NCI-H1417 treated with DMSO at 0.1 percent for 48 hours (cell line): ENCODE data around the gene SFTPD.

ENCODE experiments used
- DNase-seq: peaks from one replicate; lab custom pipeline; 2025; lab: John Stamatoyannopoulos, UW

The SFTPD gene

GRCh38 chr10:79944428-79945395 lies 4.2 kb downstream of the SFTPD start:
- no peak for DNase-seq

DNA sequence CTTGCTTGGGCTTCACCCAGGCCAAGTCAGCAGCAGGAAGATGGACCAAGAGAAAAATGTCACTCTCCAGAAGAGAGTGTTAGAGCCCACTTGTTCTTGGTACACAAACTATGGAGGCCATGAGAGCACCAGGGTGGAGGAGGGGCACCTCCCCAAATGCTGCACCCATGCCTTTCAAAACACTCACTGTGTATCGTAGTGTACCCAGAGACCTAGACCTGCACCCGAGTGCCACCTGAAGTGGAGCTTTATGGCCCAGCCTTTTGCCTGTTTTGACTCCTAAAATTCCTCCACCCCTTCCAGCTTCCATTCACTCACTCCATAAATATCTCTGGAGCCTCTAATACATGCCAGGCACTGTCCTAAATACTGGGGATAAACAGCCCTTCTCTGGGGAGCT lies 5.0 kb downstream of the SFTPD start:
- DNase-seq, result no peak

DNA sequence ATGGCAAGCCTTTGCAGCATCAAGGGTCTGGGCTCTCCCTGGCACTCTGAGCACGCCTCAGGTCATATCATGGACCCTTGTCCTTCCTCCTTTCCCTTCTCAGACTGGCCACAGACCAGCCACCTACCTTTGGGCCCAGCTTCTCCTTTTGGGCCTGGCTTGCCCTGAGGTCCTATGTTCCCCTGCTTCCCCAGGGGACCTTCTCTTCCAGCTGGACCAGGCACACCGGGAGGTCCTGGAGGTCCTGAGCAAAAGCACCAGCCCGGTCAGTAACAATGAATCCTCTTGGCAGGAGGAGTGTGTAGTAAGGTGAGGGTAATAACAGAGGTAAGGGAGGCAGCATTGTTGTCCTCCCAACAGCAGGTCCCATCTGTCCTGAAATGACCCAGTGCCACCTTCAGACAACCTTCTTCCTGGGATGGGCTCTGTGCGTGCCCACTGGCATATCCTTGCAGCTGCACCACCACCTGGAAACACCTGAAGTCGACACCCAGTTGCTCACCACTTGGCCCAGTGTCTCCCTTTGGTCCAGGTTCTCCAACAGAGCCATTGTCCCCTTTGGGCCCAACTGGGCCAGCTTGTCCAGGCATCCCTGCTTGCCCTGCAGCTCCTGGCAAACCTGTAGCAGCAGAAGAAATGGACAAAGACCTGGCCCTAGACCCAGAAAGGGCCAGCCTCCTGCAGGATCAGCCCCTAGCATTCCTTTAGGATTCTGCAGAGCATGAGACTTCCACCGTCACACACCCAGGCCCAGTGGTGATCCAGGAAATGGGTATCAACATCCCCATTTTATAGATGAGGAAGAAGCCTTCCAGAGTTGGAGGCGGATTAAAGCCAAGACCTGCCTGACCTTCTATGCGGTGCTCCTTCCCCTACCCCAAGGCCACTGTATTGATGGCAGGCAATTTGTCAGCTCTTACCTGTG lies 6.4 kb downstream of the SFTPD start:
- no peak for DNase-seq

DNA sequence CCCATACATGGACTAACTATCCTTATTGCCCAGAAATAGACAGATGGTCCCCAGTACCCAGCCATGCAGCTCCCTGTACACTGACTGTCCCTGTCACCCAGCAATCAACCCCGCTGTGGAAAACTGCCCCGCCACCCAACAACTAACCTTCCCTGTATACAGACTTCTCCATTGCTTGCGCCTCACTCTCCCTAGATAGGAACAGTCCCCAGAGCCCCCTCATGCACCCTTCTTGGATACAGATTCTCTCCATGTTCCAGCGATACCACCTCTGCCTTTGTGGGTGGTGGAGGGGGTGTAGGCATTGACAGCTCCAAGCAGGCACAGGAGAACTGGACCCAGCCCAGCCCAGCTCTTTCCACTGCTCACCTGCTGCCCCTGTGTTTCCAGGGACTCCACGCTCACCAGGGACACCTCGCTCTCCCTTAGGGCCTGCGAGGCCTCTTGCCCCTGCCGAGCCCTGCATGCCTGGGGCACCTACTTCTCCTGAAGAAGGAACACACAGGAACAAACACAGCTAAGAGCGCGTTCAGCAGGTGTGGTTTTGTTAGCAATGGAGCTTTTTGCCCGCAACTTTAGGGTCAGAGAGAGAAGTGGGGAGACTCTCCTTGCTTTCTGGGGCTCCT lies 7.2 kb downstream of the SFTPD start:
- no peak for DNase-seq

- DNase-seq, result no peak
These were observed 7.8 kb downstream of the SFTPD start for GRCh38 chr10:79941146-79941545.

- DNase-seq, result no peak
These were observed 8.5 kb downstream of the SFTPD start for GRCh38 chr10:79940431-79940830.

DNA sequence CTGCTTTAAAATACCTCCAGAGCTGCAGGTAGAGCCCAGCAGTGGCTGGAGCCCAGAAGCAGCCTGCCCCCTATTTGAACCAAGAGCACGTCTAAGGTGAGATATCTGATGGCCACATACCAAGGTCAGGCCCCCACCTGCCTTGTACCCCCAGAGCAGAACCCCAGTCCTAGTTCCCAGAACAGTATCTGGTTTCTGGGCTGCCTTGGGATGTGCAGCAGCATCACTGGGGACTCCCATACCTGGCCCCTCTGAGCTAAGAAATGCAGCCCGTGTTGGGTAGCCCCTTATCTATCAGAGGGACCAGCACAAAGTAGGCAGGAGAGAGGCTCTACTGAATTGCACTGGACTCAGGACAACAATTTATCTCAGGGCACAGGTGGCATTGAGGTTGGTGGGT lies 8.9 kb downstream of the SFTPD start:
- no peak for DNase-seq

DNA sequence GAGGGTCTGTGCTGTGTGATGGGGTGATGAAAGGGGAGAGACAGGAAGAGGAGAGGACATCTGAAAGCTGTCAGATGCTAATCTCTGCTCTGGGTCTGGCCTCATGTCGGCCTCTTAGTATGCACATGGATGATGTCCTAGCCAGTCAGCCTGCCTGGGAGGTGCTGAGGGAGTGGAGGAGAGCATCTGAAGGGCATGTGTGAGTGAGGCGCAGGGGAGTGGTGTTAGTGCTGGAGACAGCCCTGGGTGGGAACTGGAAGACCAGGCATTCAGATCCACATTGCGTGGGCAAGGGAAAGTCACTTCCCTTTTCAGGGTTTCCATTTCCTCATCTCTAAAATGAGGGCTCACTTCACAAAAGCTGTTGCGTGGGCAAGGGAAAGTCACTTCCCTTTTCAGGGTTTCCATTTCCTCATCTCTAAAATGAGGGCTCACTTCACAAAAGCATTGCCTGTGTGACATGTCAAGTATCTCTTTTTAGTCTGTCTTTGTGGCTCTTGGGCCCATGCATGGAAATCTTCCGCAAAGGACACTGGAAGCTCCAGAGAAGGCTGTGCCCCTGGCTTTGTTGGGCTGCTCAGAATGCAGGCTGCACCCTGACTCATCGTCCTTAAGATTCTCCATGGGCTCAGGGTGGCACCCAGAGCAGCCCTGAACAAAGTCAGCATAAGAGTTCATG lies 10.0 kb downstream of the SFTPD start:
- DNase-seq, result no peak

GRCh38 chr10:79937701-79938151 lies 11.2 kb downstream of the SFTPD start:
- no peak for DNase-seq

GRCh38 chr10:79936625-79937615 lies 12.0 kb downstream of the SFTPD start:
- no peak for DNase-seq

DNA sequence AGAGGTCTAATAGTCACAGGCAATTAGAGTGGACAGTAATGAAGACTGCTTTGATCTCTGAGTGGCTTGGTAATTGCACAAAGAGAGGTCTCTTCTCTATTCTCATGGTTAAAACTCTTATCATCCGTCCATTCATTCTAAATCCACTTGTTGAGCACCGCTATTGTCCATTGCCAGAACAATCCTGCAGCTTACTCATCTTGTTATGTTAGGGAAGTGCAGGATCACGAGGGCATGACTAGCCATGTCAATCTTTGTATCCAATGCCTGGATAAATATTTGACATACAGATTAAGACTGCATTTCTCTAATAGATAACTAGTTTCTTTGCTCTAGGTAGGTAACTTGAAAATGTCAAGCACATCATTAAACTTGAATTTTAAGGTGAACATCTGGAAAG lies 14.9 kb downstream of the SFTPD start:
- no peak for DNase-seq

GRCh38 chr10:79932841-79933379 lies 16.0 kb downstream of the SFTPD start:
- DNase-seq, result no peak

DNA sequence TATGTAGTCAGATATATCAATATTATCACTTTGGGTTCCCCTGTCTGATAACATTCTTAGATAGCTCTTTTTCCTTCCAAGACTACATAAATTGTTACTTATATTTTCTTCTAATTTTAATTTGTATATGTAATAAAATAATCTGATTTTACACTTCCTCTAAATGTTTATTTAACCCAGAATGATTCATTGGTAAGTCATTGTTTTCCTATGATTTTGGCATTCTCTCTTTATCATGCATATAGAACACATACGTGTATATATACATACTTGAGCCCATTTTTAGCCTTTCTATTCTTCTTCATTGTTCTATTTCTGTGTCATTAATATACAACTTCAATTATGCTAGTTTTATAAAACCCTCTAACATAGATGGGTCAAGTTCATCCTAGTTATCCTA lies 16.6 kb downstream of the SFTPD start:
- no peak for DNase-seq

- DNase-seq, result no peak
These were observed 18.2 kb downstream of the SFTPD start for GRCh38 chr10:79930751-79931150.

GRCh38 chr10:79930267-79930666 lies 18.6 kb downstream of the SFTPD start:
- no peak for DNase-seq

DNA sequence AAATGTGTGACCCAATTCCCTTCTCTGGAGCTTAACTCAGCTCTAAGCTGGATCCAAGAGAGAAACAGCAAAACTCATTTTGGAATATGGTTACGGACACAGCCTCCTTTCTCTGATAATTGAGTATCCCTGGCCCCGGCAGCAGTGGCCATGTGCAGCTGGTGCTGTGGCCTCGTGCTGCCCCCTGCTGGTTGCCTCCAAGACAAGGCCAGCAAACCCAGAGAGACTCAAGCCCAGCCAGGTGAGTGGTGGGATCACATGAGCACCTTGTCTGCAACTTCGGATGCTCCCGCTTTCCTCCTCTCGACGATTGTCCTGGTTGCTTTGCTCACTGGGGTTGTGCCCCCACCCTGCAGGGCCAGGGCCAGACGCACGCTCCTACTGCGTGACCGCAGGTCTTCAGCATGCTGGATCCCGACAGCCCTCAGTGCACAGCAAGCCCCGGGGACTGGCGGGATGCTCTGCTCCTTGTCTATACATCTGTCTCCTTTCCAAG lies 19.4 kb downstream of the SFTPD start:
- DNase-seq, result no peak

DNA sequence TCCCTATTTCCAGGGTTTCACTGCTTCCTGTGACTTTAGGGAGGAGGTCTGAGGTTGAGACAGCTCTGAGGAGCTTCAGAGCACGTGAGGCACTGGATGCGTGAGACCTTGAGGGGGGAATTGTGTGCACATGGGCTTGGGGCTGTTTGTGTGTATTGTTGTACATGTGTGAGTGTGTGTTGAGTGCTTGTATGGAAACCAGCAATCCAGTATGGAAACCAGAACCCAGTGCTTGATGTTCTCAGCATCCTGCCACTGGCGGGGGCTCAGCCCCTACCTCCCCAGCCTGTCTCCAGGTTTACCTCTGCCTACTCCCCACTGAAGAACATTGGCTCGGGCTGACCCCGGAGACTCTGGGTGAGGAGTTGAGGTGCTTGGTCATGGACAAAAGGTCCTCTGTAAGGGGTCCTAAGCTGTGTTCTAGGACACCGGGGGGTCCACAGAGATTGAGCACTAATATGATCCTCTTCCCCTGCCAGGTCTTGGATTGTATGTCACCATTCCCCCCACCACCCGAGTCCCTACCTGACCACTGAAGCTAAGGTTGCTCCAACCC lies 20.8 kb downstream of the SFTPD start:
- DNase-seq, result no peak

- DNase-seq, result no peak
These were observed 21.6 kb downstream of the SFTPD start for GRCh38 chr10:79927111-79927828.

DNA sequence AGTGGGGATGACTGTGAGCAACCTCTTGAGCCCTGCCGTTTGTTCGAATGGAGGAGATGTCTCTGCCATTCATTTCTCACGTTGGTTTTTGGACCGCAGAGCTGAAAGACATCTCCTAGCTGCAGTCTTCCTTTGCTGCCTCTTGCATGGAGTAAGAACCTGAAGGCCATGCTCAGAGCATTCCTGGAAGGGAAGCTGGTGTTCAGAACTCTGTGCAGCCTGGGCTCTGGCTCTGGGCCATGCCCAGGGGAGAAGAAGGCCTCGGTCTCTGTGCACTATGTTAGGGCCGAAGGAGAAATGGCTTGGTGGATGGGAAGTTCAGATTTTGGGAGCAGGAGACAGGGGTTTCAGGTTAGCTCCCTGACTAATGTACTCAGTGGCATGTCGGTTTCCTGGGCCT lies 22.9 kb downstream of the SFTPD start:
- DNase-seq, result no peak
